Neural crest cell (in vitro differentiated cells): Measurements from ENCODE around the gene AHI1. TPM values are rescaled to one million over a fixed set of nuclear protein-coding genes. Genes with fewer than 3 reads are reported as not detected.

ENCODE experiments used
- DNase-seq: peaks from one replicate; pipeline ENCODE4 v3.0.0; 2021; ENCODE audit warnings: low read depth, mixed read lengths, low spot score
- H3K27ac Mint-ChIP-seq: one replicate; pipeline ENCODE4 v1.8.0; 2021; ENCODE audit warnings: mild to moderate bottlenecking, mixed read lengths; ENCODE audit not compliant: unreplicated experiment
- H3K27me3 Mint-ChIP-seq: 2 replicates; pipeline ENCODE4 v1.8.0; 2021; ENCODE audit warnings: low read depth, mild to moderate bottlenecking, mixed read lengths
- H3K36me3 Mint-ChIP-seq: 2 replicates; pipeline ENCODE4 v1.8.0; 2021; ENCODE audit warnings: low read depth, mild to moderate bottlenecking, mixed read lengths
- H3K4me1 Mint-ChIP-seq: 2 replicates; pipeline ENCODE4 v1.8.0; 2021; ENCODE audit warnings: mixed read lengths
- H3K4me3 Mint-ChIP-seq: one replicate; pipeline ENCODE4 v1.8.0; 2021; ENCODE audit warnings: mild to moderate bottlenecking, mixed read lengths
- H3K9me3 Mint-ChIP-seq: 2 replicates; pipeline ENCODE4 v1.8.0; 2021; ENCODE audit warnings: mixed read lengths
- total RNA-seq: library from RNA; stranded (reverse); gene quantifications from 2 replicates; pipeline ENCODE4 v1.2.1, GENCODE V29; 2021
- TF ChIP-seq, protein P1 (sequence below): fragments of 200-600 bp; sonication (generic); conservative IDR thresholded peaks from 2 replicates; pipeline ENCODE4 v1.5.0; 2021; ENCODE audit warnings: antibody characterized with exemption, mild to moderate bottlenecking

Gene AHI1
- total RNA-seq, 1 donor from 2014 or later = 27.6 TPM

DNA sequence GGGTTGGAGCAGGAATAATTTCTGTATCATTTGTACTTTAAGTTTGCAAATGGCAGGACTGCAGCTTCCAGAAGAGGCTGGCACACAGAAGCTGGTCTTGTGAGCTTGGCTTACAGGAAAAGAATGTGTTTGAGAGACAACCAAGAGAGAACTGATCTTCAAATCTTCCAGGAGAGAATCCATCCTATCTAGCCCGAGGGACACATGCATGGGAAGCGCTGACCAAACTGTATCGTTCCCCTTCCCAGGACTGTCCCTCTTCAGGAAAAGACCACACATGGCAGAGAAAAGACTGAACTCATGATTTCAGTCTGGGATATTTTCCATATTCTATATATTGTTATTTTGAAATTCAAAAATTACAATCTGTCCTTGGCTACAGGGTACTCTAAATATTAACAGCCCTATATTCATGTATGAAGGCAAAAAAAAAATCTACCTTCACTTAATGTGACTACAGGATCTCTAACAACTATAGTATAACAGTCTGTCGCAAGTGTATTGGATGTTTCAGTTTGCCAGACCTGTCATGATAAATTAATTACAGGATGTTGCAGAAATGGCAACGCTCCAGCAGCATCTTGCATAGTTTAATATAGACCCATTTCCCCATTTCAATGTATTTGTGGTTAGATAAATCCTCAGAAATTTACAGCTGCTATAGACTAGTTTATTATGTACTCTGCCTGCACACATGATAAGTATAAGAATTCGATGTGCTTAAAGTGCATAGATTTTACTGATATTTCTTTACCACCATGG, 217.0 kb downstream of the AHI1 start:
- Mint-ChIP-seq H3K27ac (no peak overlapping the region), H3K36me3 (no peaks in the 10 kb centered on the region), H3K4me1 (peaks cover 7% of the 10 kb centered on the region), H3K4me3 (no peak overlapping the region), H3K27me3 (no peaks in the 10 kb centered on the region), H3K9me3 (no peaks in the 10 kb centered on the region)
- no peak for DNase-seq
- TF ChIP-seq, protein P1, sequence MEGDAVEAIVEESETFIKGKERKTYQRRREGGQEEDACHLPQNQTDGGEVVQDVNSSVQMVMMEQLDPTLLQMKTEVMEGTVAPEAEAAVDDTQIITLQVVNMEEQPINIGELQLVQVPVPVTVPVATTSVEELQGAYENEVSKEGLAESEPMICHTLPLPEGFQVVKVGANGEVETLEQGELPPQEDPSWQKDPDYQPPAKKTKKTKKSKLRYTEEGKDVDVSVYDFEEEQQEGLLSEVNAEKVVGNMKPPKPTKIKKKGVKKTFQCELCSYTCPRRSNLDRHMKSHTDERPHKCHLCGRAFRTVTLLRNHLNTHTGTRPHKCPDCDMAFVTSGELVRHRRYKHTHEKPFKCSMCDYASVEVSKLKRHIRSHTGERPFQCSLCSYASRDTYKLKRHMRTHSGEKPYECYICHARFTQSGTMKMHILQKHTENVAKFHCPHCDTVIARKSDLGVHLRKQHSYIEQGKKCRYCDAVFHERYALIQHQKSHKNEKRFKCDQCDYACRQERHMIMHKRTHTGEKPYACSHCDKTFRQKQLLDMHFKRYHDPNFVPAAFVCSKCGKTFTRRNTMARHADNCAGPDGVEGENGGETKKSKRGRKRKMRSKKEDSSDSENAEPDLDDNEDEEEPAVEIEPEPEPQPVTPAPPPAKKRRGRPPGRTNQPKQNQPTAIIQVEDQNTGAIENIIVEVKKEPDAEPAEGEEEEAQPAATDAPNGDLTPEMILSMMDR = no peak

DNA sequence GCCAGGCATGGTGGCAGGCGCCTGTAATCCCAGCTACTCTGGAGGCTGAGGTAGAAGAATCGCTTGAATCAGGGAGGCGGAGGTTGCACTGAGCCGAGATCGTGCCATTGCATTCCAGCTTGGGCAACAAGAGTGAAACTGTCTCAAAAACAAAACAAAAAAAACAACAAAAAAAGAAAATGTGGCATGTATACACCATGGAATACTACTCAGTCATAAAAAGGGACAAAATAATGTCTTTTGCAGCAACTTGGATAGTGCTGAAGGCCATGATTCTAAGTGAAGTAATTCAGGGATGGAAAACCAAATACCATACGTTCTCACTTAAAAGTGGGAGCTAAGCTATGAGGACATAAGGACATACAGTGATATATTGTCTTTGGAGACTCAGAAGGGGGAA, 220.1 kb downstream of the AHI1 start:
- no peak for DNase-seq
- H3K4me1 Mint-ChIP-seq = peaks cover 7% of the 10 kb centered on the region
- no peak overlapping the region for H3K27ac Mint-ChIP-seq
- no peaks in the 10 kb centered on the region for H3K9me3 Mint-ChIP-seq
- H3K36me3 Mint-ChIP-seq = no peaks in the 10 kb centered on the region
- TF ChIP-seq, protein P1 = no peak
- no peak overlapping the region for H3K4me3 Mint-ChIP-seq
- H3K27me3 Mint-ChIP-seq = no peaks in the 10 kb centered on the region

DNA sequence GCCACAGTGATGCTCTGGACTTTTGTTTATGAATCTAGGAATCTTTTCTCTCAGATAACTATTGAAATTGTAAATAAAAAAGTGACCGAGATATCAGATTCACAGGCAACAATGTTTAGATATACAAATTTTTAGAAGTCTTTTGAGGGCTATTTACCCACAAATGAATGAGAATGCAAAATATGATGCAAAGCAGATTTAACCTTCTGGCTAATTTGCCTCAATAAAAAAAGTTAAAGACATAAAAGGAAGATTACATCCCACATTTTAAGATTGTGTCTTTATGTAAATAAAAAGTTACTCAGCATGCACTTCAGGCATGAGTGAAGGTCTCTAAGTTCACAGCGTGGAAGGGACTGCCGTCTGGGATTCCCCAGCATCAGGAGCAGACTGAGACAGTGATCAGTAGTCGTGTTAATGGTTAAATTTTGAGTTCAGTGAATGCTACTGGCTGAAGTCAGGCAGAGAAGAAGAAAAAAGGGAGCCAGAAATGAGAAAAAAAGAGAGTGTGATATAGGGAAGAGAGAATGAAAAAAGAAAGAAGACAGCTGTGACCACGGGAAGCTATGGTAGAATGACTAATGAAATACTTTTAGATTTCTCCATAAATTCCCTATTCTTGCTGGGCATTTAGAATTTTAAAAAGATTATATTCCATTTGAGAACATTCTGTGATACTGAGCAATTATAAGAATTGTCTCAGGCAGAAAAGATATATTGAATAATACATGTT, 222.8 kb downstream of the AHI1 start:
- H3K9me3 Mint-ChIP-seq = no peaks in the 10 kb centered on the region
- no peaks in the 10 kb centered on the region for H3K27me3 Mint-ChIP-seq
- TF ChIP-seq, protein P1 = no peak
- no peak overlapping the region for H3K27ac Mint-ChIP-seq
- H3K4me1 Mint-ChIP-seq = no peaks in the 10 kb centered on the region
- no peak for DNase-seq
- H3K4me3 Mint-ChIP-seq = no peak overlapping the region
- no peaks in the 10 kb centered on the region for H3K36me3 Mint-ChIP-seq

DNA sequence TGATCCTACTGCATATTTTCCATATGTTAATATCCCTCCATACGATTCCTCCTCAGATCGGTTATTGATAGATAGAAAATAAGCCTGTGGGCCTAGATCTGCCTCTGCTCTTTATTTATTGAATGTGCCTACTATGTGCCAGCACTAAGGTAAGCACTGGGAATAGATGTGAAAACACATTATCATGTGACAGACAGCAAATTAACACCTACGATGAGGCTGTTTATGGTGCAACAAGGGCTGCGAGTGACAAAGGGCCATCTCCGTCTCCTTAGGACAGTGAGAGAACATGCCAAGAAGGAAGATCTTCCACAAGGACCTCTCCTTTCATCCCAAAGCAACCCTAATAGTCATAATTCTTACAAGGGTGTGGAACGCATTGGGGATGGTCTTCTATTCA, 225.9 kb downstream of the AHI1 start:
- Mint-ChIP-seq H3K4me3 (no peak overlapping the region), H3K36me3 (no peaks in the 10 kb centered on the region), H3K9me3 (no peaks in the 10 kb centered on the region), H3K27ac (no peak overlapping the region), H3K4me1 (no peaks in the 10 kb centered on the region), H3K27me3 (no peaks in the 10 kb centered on the region)
- TF ChIP-seq, protein P1 = no peak
- no peak for DNase-seq

DNA sequence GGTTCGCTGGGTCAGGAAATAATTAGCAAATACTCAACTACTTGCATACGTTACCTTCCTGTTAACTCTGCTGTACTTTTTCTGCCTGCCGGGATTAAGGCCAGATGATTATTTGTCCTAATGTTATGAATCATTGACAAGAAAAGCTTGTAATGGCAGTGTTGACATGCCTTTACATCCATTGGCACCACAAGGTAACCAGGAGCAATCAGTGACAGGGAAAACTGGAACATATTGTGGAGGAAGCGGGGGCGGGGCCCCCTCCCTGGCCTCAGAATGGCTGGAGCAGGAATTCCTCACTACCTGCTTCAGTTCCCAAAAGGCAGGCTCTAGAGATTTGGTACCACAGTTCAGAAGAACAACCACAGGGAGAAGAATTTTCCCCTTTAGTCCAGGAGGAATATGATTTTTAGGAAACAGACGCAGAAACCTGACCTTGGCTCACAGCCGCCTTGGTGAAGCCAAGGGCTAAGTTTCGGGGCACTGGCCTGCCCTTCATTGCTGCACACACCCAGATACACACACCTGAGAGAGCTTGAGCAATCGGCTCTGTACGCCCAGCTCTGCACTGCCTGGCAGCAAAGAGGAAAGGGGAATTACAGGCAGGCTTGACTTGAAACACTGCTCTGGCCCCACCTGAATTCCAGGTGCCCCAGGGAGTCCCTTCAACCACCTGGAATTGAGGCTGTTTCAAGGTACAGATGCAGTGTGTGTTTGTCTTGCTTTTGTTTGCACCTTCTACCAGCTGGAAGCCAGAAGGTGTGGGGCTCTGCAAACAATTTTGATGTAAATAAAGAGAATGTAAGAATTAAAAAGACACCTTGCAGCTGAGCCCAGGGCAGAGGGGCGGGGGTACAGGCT, 226.6 kb downstream of the AHI1 start:
- no peak for DNase-seq
- Mint-ChIP-seq H3K9me3 (no peaks in the 10 kb centered on the region), H3K4me3 (no peak overlapping the region), H3K36me3 (no peaks in the 10 kb centered on the region), H3K4me1 (no peaks in the 10 kb centered on the region), H3K27me3 (no peaks in the 10 kb centered on the region), H3K27ac (no peak overlapping the region)
- TF ChIP-seq, protein P1 = no peak
